Parathyroid adenoma (tissue), 2 donors: ENCODE measurements around the gene CHST11.

Experiments used
- H2AFZ ChIP-seq: fragments of 300-600 bp; sonication (generic); one replicate; pipeline ENCODE4 v1.7.0; 2017; ENCODE audit warnings: antibody characterized with exemption, mild to moderate bottlenecking
- H3K27ac ChIP-seq: fragments of 300-600 bp; sonication (generic); one replicate; pipeline ENCODE4 v1.7.0; 2017
- H3K27me3 ChIP-seq: fragments of 300-600 bp; sonication (generic); one replicate; pipeline ENCODE4 v1.7.0; 2017; ENCODE audit warnings: low read length; ENCODE audit not compliant: control insufficient read depth, insufficient read depth
- H3K36me3 ChIP-seq: fragments of 300-600 bp; sonication (generic); one replicate; pipeline ENCODE4 v1.7.0; 2017; ENCODE audit warnings: low read length; ENCODE audit not compliant: control insufficient read depth, insufficient read depth
- H3K4me1 ChIP-seq: fragments of 300-600 bp; sonication (generic); one replicate; pipeline ENCODE4 v1.7.0; 2017; ENCODE audit warnings: control low read depth
- H3K4me2 ChIP-seq: fragments of 300-600 bp; sonication (generic); one replicate; pipeline ENCODE4 v1.7.0; 2017; ENCODE audit warnings: low read length
- H3K4me3 ChIP-seq: fragments of 300-600 bp; sonication (generic); one replicate; pipeline ENCODE4 v1.7.0; 2017; ENCODE audit warnings: low read depth, low read length
- H3K79me2 ChIP-seq: fragments of 300-600 bp; sonication (generic); one replicate; pipeline ENCODE4 v1.7.0; 2017; ENCODE audit warnings: control low read depth
- H3K9ac ChIP-seq: fragments of 300-600 bp; sonication (generic); one replicate; pipeline ENCODE4 v1.7.0; 2017; ENCODE audit warnings: mild to moderate bottlenecking
- H3K9me3 ChIP-seq: fragments of 300-600 bp; sonication (generic); one replicate; pipeline ENCODE4 v1.7.0; 2017; ENCODE audit warnings: low read length; ENCODE audit not compliant: control insufficient read depth
- CTCF ChIP-seq: fragments of 300-600 bp; sonication (generic); IDR thresholded peaks from one replicate; pipeline ENCODE4 v1.7.0; 2017; ENCODE audit warnings: antibody characterized with exemption, mild to moderate bottlenecking
- donor health status: primary hyperparathyroidism.

CHST11 gene

GRCh38 chr12:104653730-104654664, 197.2 kb downstream of the CHST11 start:
- H3K79me2 ChIP-seq = no peaks in the 10 kb centered on the region
- peaks cover 11% of the 10 kb centered on the region for H3K4me1 ChIP-seq
- H3K36me3 ChIP-seq = no peaks in the 10 kb centered on the region
- no peaks in the 10 kb centered on the region for H3K27me3 ChIP-seq
- peak; percentile 22 for TF ChIP-seq CTCF
- H2AFZ ChIP-seq = no peak overlapping the region
- H3K4me3 ChIP-seq = no peak overlapping the region
- H3K27ac ChIP-seq = no peak overlapping the region
- H3K4me2 ChIP-seq = no peak overlapping the region
- H3K9ac ChIP-seq = no peak overlapping the region
- no peaks in the 10 kb centered on the region for H3K9me3 ChIP-seq

DNA sequence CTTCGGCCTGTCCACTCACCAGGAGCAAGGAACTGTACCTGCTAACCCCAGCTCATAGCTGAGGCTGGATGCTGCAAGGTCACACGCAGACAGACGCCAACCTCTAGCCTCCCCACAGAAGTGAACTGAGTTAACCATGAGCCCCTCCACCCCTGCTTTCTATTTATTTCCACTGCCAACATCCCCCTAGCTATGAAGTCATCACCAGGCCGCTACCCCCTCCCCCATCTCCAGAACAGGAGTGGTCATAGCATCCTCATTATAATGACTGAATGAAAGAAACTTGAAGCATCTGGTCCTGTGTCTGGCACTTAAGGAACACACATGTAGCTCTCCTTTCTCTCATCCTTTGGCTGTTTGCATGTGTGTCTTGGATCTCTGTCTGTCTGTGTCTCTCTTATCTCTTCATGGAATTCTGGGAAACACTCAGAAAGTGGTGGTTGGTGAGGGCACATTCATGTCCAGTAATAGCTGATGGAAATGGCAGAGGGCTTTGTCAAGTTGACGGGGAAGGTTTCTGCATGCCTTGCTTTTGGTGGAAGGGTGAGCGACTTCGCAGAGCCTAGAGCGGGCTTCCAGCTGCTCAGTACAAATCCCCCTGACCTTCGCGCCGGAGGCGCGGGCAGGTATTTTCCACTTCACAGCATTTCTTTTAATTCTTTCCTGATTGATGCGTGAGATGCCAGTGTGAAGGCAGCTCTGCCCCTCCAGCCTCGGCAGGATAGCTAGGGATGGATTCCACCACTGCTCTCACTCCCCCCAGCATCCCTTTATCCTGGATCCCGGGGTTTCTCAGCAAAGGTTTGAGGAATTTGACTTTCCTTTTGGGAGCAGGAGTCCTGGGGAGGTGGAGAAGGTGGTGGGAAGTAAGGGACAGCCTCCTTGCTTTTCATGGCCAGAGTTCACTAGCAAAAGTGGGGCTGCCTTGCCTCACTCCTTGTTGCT, 198.2 kb downstream of the CHST11 start:
- H3K4me2 ChIP-seq = no peak overlapping the region
- no peak overlapping the region for H3K27ac ChIP-seq
- H3K4me1 ChIP-seq = peaks cover 11% of the 10 kb centered on the region
- no peaks in the 10 kb centered on the region for H3K9me3 ChIP-seq
- no peak overlapping the region for H3K9ac ChIP-seq
- no peaks in the 10 kb centered on the region for H3K79me2 ChIP-seq
- no peaks in the 10 kb centered on the region for H3K27me3 ChIP-seq
- TF ChIP-seq CTCF = no peak
- no peak overlapping the region for H2AFZ ChIP-seq
- no peak overlapping the region for H3K4me3 ChIP-seq
- H3K36me3 ChIP-seq = no peaks in the 10 kb centered on the region

GRCh38 chr12:104656383-104656782, 199.6 kb downstream of the CHST11 start:
- H3K4me2 ChIP-seq = no peak overlapping the region
- no peaks in the 10 kb centered on the region for H3K27me3 ChIP-seq
- H3K9me3 ChIP-seq = no peaks in the 10 kb centered on the region
- no peaks in the 10 kb centered on the region for H3K36me3 ChIP-seq
- no peak for TF ChIP-seq CTCF
- peaks cover 11% of the 10 kb centered on the region for H3K4me1 ChIP-seq
- H3K9ac ChIP-seq = peak overlapping the region; percentile 22
- H2AFZ ChIP-seq = peak overlapping the region; percentile 44
- no peak overlapping the region for H3K4me3 ChIP-seq
- no peaks in the 10 kb centered on the region for H3K79me2 ChIP-seq
- peak overlapping the region; percentile 17 for H3K27ac ChIP-seq

GRCh38 chr12:104656921-104657320, 200.2 kb downstream of the CHST11 start:
- H3K27ac ChIP-seq = peak overlapping the region; percentile 17
- no peaks in the 10 kb centered on the region for H3K9me3 ChIP-seq

More at GRCh38 chr12:104656921-104657320, 200.2 kb downstream of the CHST11 start:
- Histone ChIP-seq H3K36me3 (no peaks in the 10 kb centered on the region), H3K4me1 (peaks cover 11% of the 10 kb centered on the region), H3K4me2 (no peak overlapping the region), H2AFZ (peak overlapping the region; percentile 44), H3K9ac (peak overlapping the region; percentile 22), H3K79me2 (no peaks in the 10 kb centered on the region), H3K27me3 (no peaks in the 10 kb centered on the region), H3K4me3 (no peak overlapping the region)
- TF ChIP-seq CTCF = no peak
